GM18502 (cell line): ENCODE measurements around the gene ABCA3.
A peak's percentile ranks its signal among the peaks of the same experiment; 100 is the strongest.
"Not testable (repeated sequence)": the region's sequence is repeated elsewhere in the genome, so short reads cannot be mapped to it uniquely, and the experiment has no call there.

ENCODE experiments used
- ATAC-seq: cut with Tn5 transposase; IDR thresholded peaks from one replicate; pipeline ENCODE4 v1.9.1; 2021; ENCODE audit warnings: mild to moderate bottlenecking; ENCODE audit not compliant: unreplicated experiment, poor library complexity

Gene ABCA3

GRCh38 chr16:2267505-2267912 is 73.0 kb downstream of the ABCA3 start:
- ATAC-seq, result peak; percentile 59

- not testable (repeated sequence) for ATAC-seq
Measured at GRCh38 chr16:2266887-2267286, 73.6 kb downstream of the ABCA3 start.

- ATAC-seq, result not testable (repeated sequence)
Measured at GRCh38 chr16:2263026-2263425, 77.5 kb downstream of the ABCA3 start.

- no peak for ATAC-seq
Measured at GRCh38 chr16:2260250-2260649, 80.3 kb downstream of the ABCA3 start.

- not testable (repeated sequence) for ATAC-seq
Measured at GRCh38 chr16:2258530-2258929, 82.0 kb downstream of the ABCA3 start.

GRCh38 chr16:2257726-2258125 is 82.8 kb downstream of the ABCA3 start:
- no peak for ATAC-seq

- ATAC-seq, result no peak
Measured at GRCh38 chr16:2256531-2257140, 83.9 kb downstream of the ABCA3 start.

GRCh38 chr16:2253293-2253692 is 87.2 kb downstream of the ABCA3 start:
- ATAC-seq, result no peak

GRCh38 chr16:2252806-2253148 is 87.8 kb downstream of the ABCA3 start:
- no peak for ATAC-seq

GRCh38 chr16:2251296-2252111 is 89.0 kb downstream of the ABCA3 start, which contains the start of gene ECI1:
ECI1 (minus strand) TSS chr16:2251587; CDS start chr16:2251566, 21 bp downstream.
- ATAC-seq, result peak; percentile 89

- ATAC-seq, result no peak
Measured at GRCh38 chr16:2250652-2251295, 89.8 kb downstream of the ABCA3 start.

- ATAC-seq, result no peak
Measured at GRCh38 chr16:2246301-2246885, 94.1 kb downstream of the ABCA3 start.

GRCh38 chr16:2244926-2245795 is 95.4 kb downstream of the ABCA3 start:
- ATAC-seq, result no peak

GRCh38 chr16:2244301-2244700 is 96.2 kb downstream of the ABCA3 start:
- ATAC-seq, result no peak

- no peak for ATAC-seq
Measured at GRCh38 chr16:2243781-2244180, 96.7 kb downstream of the ABCA3 start.

- ATAC-seq, result no peak
Measured at GRCh38 chr16:2243031-2243528, 97.4 kb downstream of the ABCA3 start.

- ATAC-seq, result no peak
Measured at GRCh38 chr16:2242598-2242997, 97.9 kb downstream of the ABCA3 start.

- not testable (repeated sequence) for ATAC-seq
Measured at GRCh38 chr16:2240331-2240730, 100.2 kb downstream of the ABCA3 start.

- ATAC-seq, result no peak
Measured at GRCh38 chr16:2238838-2239675, 101.5 kb downstream of the ABCA3 start.
